IPS-20b (cell line): ENCODE measurements around the gene HOXC12.
A peak's percentile ranks its signal among the peaks of the same experiment; 100 is the strongest.

Experiments
- H3K27ac ChIP-seq: one replicate; pipeline ENCODE4 v1.5.1; 2013; ENCODE audit warnings: low read length
- H3K27me3 ChIP-seq: 2 replicates; pipeline ENCODE4 v1.6.1; 2013; ENCODE audit warnings: mild to moderate bottlenecking, low read length, inconsistent platforms; ENCODE audit not compliant: insufficient read depth
- H3K36me3 ChIP-seq: 2 replicates; pipeline ENCODE4 v1.6.1; 2013; ENCODE audit warnings: low read depth, mild to moderate bottlenecking, inconsistent platforms, low read length, moderate library complexity; ENCODE audit not compliant: insufficient read depth
- H3K4me1 ChIP-seq: 2 replicates; pipeline ENCODE4 v1.6.1; 2013; ENCODE audit warnings: mild to moderate bottlenecking, control low read depth, inconsistent platforms, low read length, moderate library complexity; ENCODE audit not compliant: insufficient read depth
- H3K4me3 ChIP-seq: 2 replicates; pipeline ENCODE4 v1.5.1; 2013; ENCODE audit warnings: mild to moderate bottlenecking, low read length, inconsistent platforms
- H3K9ac ChIP-seq: 2 replicates; pipeline ENCODE4 v1.6.1; 2013; ENCODE audit warnings: low read depth, mild to moderate bottlenecking, inconsistent platforms, low read length, moderate library complexity
- H3K9me3 ChIP-seq: 2 replicates; pipeline ENCODE4 v1.6.1; 2013; ENCODE audit warnings: mild to moderate bottlenecking, low read depth, low read length, inconsistent platforms; ENCODE audit not compliant: insufficient read depth

Gene HOXC12

GRCh38 chr12:53932915-53933314, 21.8 kb upstream of the HOXC12 start:
- no peak overlapping the region for H3K9ac ChIP-seq
- no peaks in the 10 kb centered on the region for H3K4me1 ChIP-seq
- H3K27ac ChIP-seq: no peak overlapping the region
- peaks cover 100% of the 10 kb centered on the region for H3K27me3 ChIP-seq
- no peak overlapping the region for H3K4me3 ChIP-seq
- H3K9me3 ChIP-seq: peaks cover 4% of the 10 kb centered on the region; the same call in 1 of the 2 replicates
- no peaks in the 10 kb centered on the region for H3K36me3 ChIP-seq

DNA sequence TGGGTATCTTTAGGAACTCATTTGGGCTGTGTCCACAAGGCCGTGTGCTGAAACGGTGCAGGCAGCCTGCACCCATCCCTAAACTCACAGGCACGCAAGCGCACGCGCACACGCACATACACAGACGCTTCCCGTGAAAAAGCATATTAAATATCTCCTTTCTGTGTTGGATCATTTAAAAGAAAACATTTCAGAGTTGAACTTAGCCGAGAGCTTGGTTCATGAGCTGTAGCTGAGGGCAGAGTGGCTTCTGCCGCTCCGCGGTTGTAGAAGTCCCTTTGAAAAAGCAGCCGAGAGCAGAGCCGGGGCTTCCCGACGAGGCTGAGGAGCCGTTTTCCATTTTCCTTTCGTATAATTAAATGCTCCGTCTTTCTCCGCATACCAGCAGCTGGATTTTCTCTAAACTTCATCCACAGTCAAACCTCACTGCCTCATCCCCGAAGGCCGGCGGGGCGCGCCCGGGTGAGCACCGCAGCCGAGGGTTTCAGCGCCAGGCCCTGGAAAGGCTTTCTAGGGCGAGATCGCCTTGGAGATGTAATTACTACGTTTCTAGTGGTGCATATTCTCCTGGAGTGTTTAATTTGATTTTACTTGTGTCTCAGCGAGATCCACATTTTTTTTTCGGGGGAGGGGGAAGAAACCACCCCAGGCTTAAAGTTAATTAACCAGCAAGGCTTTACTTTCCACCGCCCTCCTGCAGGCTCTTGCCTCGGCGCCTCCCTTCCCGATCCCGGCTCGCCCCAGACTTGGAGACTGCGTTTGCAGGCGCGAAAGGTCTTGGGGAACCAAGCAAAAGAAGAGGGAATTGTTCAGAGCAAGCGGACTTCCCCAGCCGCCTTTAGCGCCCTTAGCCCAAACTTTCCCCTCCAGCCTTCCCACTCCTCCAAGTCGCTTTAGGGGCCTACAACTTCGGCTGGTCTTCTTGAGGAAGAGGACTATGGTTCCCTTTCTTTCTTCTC, 19.0 kb upstream of the HOXC12 start:
- Histone ChIP-seq H3K9ac (no peak overlapping the region), H3K4me3 (no peak overlapping the region), H3K4me1 (no peaks in the 10 kb centered on the region), H3K27me3 (peaks cover 100% of the 10 kb centered on the region), H3K36me3 (no peaks in the 10 kb centered on the region), H3K27ac (no peak overlapping the region), H3K9me3 (peaks cover 4% of the 10 kb centered on the region; the same call in 1 of the 2 replicates)

DNA sequence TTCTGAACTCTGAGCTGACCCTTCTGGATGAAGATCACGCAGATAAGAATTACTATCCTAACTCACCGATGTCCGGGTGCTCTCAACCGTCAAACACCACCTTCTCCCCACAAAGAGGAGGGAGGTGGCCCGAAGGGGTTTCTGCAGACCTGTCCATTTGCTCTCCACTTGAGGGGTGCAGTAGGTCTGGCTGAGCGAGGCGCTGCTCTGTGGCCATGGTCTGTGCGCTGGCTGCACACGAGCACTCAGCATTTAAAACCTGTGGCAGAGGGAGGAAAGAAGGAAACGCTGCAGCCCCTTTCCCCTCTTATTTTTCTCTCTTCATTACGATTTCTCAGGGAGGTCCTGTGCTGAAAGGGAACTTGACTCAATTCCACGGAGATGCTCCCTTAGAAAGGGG, 17.6 kb upstream of the HOXC12 start:
- H3K9me3 ChIP-seq: peaks cover 4% of the 10 kb centered on the region; the same call in 1 of the 2 replicates
- H3K9ac ChIP-seq: no peak overlapping the region
- peaks cover 100% of the 10 kb centered on the region for H3K27me3 ChIP-seq
- H3K4me3 ChIP-seq: no peak overlapping the region
- no peak overlapping the region for H3K27ac ChIP-seq
- no peaks in the 10 kb centered on the region for H3K4me1 ChIP-seq
- H3K36me3 ChIP-seq: no peaks in the 10 kb centered on the region

- Histone ChIP-seq H3K4me1 (no peaks in the 10 kb centered on the region), H3K9me3 (peaks cover 4% of the 10 kb centered on the region; the same call in 1 of the 2 replicates), H3K9ac (no peak overlapping the region), H3K36me3 (no peaks in the 10 kb centered on the region), H3K4me3 (no peak overlapping the region), H3K27me3 (peaks cover 100% of the 10 kb centered on the region), H3K27ac (no peak overlapping the region)
Measured at GRCh38 chr12:53937596-53938325, 16.9 kb upstream of the HOXC12 start.

DNA sequence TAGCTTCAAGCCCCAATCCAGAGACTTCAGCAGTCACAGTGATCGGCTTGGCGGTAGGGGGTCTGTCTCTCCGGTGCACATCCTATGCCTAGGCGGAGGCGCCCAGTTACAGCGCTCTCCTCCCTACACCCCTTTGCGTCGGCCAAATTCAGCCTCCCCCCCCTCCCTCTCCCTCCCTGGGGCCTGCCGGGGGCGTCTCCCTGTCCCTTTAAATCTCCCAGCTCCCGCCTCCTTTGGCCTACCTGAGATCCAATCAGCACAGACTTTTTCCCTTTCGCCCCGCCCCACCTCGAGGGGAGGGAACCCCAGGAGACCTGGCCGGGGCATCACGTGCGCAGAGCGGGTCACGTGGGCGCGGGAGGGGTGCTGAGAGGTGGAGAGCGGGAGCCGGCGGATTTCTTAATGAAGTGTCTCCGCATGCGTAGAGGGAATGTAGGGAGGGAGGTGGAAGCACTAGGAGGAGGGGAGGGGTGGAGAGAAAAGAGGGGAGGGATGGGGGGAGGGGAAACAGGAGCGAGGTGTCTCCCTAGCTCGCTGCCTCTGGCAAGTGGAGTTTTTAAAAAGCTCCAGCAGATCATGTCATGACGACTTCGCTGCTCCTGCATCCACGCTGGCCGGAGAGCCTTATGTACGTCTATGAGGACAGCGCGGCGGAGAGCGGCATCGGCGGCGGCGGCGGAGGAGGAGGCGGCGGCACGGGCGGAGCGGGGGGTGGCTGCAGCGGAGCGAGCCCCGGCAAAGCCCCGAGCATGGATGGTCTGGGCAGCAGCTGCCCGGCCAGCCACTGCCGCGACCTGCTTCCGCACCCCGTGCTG, 16.2 kb upstream of the HOXC12 start, which contains the start of gene HOXC13:
Gene HOXC13 (plus strand): TSS at position 506 of the 815 bp plus-strand sequence. CDS start 76 bp downstream, at position 582.
- Histone ChIP-seq H3K9me3 (peaks cover 4% of the 10 kb centered on the region; the same call in 1 of the 2 replicates), H3K4me1 (no peaks in the 10 kb centered on the region), H3K27ac (no peak within 1 kb of the TSS), H3K4me3 (peak within 1 kb of the TSS; percentile 10; the same call in 1 of the 2 replicates), H3K27me3 (peaks cover 100% of the 10 kb centered on the region), H3K9ac (no peak within 1 kb of the TSS), H3K36me3 (no peaks in the 10 kb centered on the region)

- Histone ChIP-seq H3K9ac (no peak overlapping the region), H3K36me3 (no peaks in the 10 kb centered on the region), H3K4me1 (no peaks in the 10 kb centered on the region), H3K9me3 (peaks cover 4% of the 10 kb centered on the region; the same call in 1 of the 2 replicates), H3K27me3 (peaks cover 100% of the 10 kb centered on the region), H3K4me3 (no peak overlapping the region), H3K27ac (no peak overlapping the region)
Measured at GRCh38 chr12:53939141-53940108, 15.3 kb upstream of the HOXC12 start.

- Histone ChIP-seq H3K27ac (no peak overlapping the region), H3K36me3 (no peaks in the 10 kb centered on the region), H3K9me3 (peaks cover 4% of the 10 kb centered on the region; the same call in 1 of the 2 replicates), H3K4me1 (no peaks in the 10 kb centered on the region), H3K4me3 (no peak overlapping the region), H3K27me3 (peaks cover 100% of the 10 kb centered on the region), H3K9ac (no peak overlapping the region)
Measured at GRCh38 chr12:53940443-53941014, 14.2 kb upstream of the HOXC12 start.

DNA sequence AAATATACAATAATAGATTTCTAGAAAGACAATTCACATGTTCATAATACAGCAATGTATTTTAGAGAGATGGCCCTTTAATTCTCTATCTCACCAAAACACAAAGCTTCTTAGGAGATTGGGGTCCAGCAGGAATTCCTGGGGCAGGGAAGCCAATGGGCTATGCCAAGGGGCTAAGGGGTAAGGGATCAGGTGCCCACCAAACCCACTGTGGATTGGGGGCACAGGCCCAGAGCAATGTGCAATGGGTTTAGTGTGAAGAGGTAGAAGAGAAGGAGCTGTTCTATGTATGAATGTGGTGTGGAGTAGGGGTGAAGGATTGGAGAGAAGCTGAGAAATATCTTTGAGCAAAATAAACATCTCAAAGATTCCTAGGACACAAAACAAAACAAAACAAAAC, 13.5 kb upstream of the HOXC12 start:
- Histone ChIP-seq H3K9me3 (peaks cover 4% of the 10 kb centered on the region; the same call in 1 of the 2 replicates), H3K27ac (no peak overlapping the region), H3K27me3 (peaks cover 100% of the 10 kb centered on the region), H3K4me3 (no peak overlapping the region), H3K4me1 (no peaks in the 10 kb centered on the region), H3K9ac (no peak overlapping the region), H3K36me3 (no peaks in the 10 kb centered on the region)

DNA sequence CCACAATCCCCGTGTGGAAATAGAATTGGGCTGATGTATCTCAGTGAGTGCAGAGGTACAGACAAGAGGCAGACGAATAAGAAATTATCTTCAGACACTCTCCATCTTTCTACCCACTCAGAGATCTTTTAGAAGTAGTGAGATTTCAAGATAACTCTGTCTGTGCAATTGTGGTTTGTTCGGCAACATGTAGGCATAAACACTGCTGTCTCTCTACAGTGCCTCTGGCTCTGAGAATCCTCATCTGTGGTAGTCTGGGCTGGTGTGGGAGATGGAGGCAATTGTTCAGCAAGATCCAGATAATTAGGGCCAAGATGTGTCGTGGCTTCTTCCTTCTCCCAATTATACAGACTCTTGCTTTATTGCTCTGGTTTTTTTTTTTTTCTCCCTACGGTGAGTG, 13.0 kb upstream of the HOXC12 start:
- H3K27ac ChIP-seq: no peak overlapping the region
- H3K4me3 ChIP-seq: no peak overlapping the region
- H3K27me3 ChIP-seq: peaks cover 100% of the 10 kb centered on the region
- H3K9me3 ChIP-seq: peaks cover 4% of the 10 kb centered on the region; the same call in 1 of the 2 replicates
- no peaks in the 10 kb centered on the region for H3K4me1 ChIP-seq
- no peaks in the 10 kb centered on the region for H3K36me3 ChIP-seq
- no peak overlapping the region for H3K9ac ChIP-seq

DNA sequence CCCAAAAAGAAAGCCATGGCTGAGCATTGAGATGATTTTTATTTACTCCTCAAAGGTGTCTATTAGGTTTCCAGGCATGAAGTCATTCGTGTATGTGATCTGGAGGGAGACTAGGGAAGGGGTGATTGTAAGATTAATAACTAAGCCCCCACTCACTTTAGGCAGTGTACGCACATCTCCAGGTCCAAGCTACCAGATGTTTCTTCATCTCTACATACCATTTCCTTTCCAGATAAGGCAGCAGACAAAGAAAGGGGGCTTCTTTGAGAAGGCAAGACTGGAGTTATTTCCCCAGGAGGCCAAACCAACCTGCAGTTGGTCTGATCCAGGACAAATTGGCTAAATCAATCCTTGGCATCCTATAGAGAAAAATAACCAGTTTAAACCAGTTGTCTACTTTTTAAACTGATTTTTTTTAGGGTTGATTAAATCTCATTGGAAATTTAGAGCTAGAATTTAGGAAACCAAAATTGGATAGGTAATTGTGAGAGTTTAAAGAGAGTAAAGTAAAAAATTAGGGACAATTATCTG, 12.2 kb upstream of the HOXC12 start:
- no peak overlapping the region for H3K9ac ChIP-seq
- no peaks in the 10 kb centered on the region for H3K36me3 ChIP-seq
- no peak overlapping the region for H3K4me3 ChIP-seq
- no peaks in the 10 kb centered on the region for H3K4me1 ChIP-seq
- H3K27ac ChIP-seq: no peak overlapping the region
- peaks cover 2% of the 10 kb centered on the region; the same call in 1 of the 2 replicates for H3K9me3 ChIP-seq
- peaks cover 100% of the 10 kb centered on the region for H3K27me3 ChIP-seq
